Measurements from ENCODE around the gene NRIP2. TPM values are rescaled to one million over a fixed set of nuclear protein-coding genes. Genes with fewer than 3 reads are reported as not detected.

NRIP2 gene, protein sequence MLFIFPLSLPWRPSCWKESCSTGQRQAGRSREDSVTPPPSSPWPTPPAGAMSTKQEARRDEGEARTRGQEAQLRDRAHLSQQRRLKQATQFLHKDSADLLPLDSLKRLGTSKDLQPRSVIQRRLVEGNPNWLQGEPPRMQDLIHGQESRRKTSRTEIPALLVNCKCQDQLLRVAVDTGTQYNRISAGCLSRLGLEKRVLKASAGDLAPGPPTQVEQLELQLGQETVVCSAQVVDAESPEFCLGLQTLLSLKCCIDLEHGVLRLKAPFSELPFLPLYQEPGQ
- total RNA-seq: not detected in 2 replicates

DNA sequence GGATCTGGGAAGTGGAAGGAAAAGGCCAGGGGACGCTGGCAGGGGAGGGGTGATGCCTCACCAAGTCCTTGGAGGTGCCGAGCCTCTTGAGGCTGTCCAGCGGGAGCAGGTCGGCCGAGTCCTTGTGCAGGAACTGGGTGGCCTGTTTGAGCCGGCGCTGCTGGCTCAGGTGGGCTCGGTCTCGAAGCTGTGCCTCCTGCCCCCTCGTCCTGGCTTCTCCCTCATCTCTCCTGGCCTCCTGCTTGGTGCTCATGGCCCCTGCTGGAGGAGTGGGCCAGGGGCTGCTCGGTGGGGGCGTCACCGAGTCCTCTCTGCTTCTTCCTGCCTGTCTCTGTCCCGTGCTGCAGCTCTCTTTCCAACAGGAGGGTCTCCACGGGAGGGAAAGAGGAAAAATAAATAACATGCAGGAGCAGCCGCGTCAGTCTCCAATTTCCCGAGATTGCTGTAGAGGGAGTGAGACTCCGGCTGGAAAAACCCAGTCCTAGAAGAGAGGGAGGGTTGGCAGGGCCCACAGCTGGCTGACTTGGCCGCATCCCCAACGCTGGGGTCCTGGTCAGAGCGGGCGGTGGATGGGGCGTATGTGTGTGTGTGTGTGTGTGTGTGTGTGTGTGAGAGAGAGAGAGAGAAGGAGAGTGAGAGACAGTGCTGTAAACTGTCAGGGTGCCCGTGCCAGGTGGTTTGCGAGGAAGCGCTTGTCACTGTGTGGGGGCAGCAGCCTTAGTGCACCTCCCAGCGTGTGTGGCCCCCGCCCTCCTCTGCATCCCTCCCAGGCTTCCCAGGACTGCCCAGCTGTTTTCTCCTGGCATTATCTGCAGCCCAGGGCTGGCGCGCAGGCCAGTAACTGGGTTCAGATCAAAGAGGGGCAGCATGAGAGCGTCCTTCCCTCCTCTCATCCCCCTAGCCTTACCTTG, at the start of gene NRIP2:
NRIP2 (minus strand) TSS at position 455 of the 911 bp plus-strand sequence; CDS start at position 403, 52 bp downstream.

DNA sequence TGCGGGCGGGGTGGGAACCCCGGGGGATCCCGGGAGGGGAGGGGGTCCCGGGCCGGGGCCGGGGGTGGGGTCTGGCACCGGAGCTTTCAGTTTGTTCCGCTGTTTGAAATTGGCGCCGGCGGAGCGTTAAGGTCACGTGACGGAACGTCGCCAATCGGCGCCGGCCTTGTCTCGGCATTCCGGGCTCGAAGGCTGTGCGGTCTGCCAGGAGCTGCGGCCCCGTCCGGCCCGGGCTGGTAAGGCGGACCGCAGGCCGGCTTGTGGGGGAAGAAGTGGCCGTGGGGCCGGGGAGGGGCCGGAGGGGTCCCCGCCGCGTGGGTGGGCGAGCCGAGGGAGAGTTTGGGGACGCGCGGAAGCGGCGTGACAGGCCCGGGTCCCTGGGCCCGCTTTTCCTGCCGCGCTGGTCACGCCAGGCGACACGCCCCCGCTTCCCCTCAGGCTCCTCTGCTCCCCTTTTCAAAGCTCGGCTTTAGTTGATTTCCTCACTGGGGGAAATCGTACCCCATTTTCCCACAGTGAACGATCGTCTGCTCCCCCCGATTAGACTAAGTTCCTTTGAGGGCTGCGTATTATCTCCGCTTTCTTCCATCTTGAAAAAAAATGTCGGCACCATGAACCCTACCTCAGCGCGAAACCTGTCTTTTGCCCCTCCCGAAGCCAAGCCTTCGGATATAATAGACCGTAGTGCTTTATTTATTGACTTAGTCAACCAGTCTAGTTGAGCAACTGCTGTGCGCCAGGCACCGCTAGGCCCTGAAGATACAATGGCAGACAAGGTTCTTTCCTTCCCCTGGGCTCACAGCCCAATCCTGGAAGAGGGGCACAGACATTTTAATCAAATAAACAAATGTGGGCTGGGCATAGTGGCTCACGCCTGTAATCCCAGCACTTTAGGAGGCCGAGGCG, 42.5 kb upstream of the NRIP2 start, which contains the start of the genes FOXM1 and RHNO1:
FOXM1 (minus strand) TSS at position 128 of the 906 bp plus-strand sequence. CDS start 2,696 bp downstream, outside the sequence.
RHNO1 (plus strand) TSS at position 177 of the 906 bp plus-strand sequence. CDS start 8,144 bp downstream, outside the sequence.

DNA sequence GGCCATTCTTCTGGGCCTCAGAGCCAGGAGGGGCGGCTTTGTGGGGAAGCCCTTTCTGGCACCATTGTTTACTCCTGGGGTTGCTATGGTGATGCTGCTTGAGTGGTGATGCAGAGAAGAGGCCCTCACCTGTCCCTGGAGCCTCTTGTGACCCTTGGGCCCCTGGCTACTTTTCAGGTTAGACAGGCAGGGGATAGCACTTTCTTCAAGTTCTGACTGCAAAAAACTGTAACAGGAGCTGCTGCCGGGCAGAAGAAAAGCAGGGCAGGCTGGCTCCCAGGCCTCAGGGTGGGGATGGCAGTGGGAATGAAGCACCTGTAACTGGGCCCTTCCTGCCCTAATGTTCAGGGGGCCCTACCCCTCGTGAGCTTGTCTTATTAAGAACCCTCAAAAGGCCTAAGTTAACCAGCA, 22.2 kb upstream of the NRIP2 start, which contains the start of gene TEX52:
TEX52 (minus strand) TSS at position 19 of the 411 bp plus-strand sequence; CDS start at position 6, 13 bp downstream.

DNA sequence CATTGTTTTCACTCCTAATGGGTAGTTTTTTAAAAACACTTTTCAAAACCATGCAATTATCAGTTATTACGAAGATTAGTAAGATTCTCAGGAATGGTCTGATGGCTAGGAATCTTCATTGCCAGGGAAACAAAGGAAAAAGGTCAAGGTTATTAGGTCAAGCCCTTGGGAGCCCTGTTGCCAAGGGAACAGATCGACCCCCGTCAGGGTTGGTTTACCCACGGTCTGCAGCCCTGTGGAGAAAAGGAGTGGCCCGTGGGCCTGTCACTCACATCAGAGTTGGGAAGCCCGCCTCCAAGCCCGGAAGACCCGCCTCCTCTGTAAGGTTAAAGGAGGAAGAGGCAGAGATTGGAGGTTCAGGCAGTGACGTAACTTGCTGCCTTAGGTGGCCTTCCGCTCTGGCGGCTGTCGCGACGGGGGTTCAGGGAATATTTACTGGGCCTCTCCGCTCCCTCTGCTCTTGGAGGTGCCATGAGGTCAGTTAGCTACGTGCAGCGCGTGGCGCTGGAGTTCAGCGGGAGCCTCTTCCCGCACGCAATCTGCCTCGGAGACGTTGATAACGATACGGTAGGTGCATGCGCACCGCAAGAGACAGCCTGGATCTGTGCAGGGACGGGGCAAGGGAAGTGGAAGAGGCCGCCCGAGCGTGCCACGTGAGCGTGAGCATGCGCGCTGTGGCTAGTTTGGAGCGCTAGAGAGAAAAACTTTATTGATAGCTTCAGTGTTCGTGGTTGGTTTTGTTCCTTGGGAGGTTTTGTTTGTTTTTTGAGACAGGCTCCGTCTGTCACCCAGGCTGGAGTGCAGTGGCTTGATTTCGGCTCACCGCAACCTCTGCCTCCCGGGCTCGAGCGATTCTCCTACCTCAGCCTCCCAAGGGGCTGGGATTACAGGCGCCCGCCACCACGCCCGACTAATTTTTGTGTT, 22.3 kb downstream of the NRIP2 start, which contains the start of gene ITFG2:
ITFG2 (plus strand) TSS at position 379 of the 924 bp plus-strand sequence; CDS start at position 472, 93 bp downstream.

DNA sequence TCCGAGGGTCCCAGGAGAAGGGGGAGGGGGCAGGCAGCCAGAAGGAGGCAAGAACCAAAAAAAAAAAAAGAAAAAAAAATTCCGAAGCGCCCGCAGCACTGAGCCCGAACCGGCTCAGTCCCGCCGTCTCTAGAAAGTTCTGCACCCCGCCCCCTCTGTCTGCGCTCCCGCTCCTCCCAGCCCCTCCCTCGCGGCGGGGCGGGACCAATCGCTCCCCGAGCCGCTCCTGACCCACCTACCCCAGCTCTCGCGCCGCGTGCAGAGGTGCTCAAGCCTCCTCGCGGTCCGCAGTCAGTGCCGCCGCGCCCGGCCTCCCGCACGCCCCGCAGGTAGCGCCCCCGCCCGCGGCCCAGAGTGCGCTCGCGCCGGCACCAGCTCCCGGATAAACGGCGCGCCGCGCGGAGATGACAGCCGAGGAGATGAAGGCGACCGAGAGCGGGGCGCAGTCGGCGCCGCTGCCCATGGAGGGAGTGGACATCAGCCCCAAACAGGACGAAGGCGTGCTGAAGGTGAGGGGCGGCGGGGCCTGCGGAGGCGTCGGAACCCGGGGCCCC, 40.0 kb downstream of the NRIP2 start, which contains the start of gene FKBP4:
FKBP4 (plus strand) TSS at position 235 of the 554 bp plus-strand sequence; CDS start at position 405, 170 bp downstream.

Other genes starting within 250 kb of the NRIP2 start
- 72.0 and 89.1 TPM in 2 replicates for gene FKBP4, start 40.1 kb downstream of the NRIP2 start, total RNA-seq
- gene ITFG2, start 22.4 kb downstream of the NRIP2 start, total RNA-seq: 11.9 and 17.6 TPM in 2 replicates
- not detected in 2 replicates for gene TEX52, start 22.0 kb upstream of the NRIP2 start, total RNA-seq
- gene FOXM1, start 42.1 kb upstream of the NRIP2 start, total RNA-seq: 20.9 and 33.9 TPM in 2 replicates
- gene RHNO1, start 42.2 kb upstream of the NRIP2 start, total RNA-seq: 20.0 and 31.0 TPM in 2 replicates
- gene TULP3, start 55.9 kb upstream of the NRIP2 start, total RNA-seq: 10.5 and 17.8 TPM in 2 replicates
- 16.6 and 19.9 TPM in 2 replicates for gene TEAD4, start 124.4 kb upstream of the NRIP2 start, total RNA-seq
- 5.8 and 13.8 TPM in 2 replicates for gene TSPAN9, start 242.3 kb upstream of the NRIP2 start, total RNA-seq